ENCODE results near the gene TNFAIP8. TPM values are rescaled to one million over a fixed set of nuclear protein-coding genes. Genes with fewer than 3 reads are reported as not detected.

Gene TNFAIP8
- total RNA-seq, 1 experiment from 2014 or later: 16.4 TPM

- Histone ChIP-seq H3K79me2 (ENCODE audit: low read depth) (no peaks in the 10 kb centered on the region), H3K9me3 (ENCODE audit: insufficient read depth, low read depth) (no peaks in the 10 kb centered on the region), H3K27ac (no peak overlapping the region), H3K4me3 (no peak overlapping the region), H3K9me2 (ENCODE audit: insufficient read depth) (no peaks in the 10 kb centered on the region), H3K36me3 (ENCODE audit: low read depth) (no peaks in the 10 kb centered on the region), H3K27me3 (ENCODE audit: insufficient read depth, low read depth) (no peaks in the 10 kb centered on the region), H3K4me2 (no peak overlapping the region), H3F3A (ENCODE audit: insufficient read depth, low read depth) (no peaks in the 10 kb centered on the region), H3K4me1 (replicated peaks; ENCODE audit: insufficient read depth) (no peaks in the 10 kb centered on the region), H4K20me1 (ENCODE audit: insufficient read depth) (no peaks in the 10 kb centered on the region), H2AFZ (no peak overlapping the region)
- ChIA-PET POLR2A (ENCODE audit: unreplicated experiment) (no interaction called here), CTCF (no interaction called here)
- no peak for TF ChIP-seq CTCF (conservative IDR thresholded peaks at IDR 0.05)
- no peak for TF ChIP-seq EZH2 (IDR thresholded peaks at IDR 0.05; ENCODE audit: low read depth)
- no TSS peak for BruUV-seq (replicated peaks)
- intact Hi-C loops (cut with micrococcal nuclease; ENCODE audit: unreplicated experiment): no loop called here
- no peak for DNase-seq
Measured at GRCh38 chr5:119341452-119342349, 14.1 kb upstream of the TNFAIP8 start.

GRCh38 chr5:119342406-119342805, 13.4 kb upstream of the TNFAIP8 start:
- H3K4me2 ChIP-seq: no peak overlapping the region
- CTCF ChIA-PET: no interaction called here
- no peak for DNase-seq

GRCh38 chr5:119343052-119343451, 12.8 kb upstream of the TNFAIP8 start:
- H2AFZ ChIP-seq: no peak overlapping the region
- H3K9me2 ChIP-seq (ENCODE audit: insufficient read depth): no peaks in the 10 kb centered on the region
- no peak overlapping the region for H3K4me2 ChIP-seq
- no peaks in the 10 kb centered on the region for H3K36me3 ChIP-seq (ENCODE audit: low read depth)
- H3K9me3 ChIP-seq (ENCODE audit: insufficient read depth, low read depth): no peaks in the 10 kb centered on the region
- H3K4me3 ChIP-seq: no peak overlapping the region
- BruUV-seq (replicated peaks): no TSS peak
- no peaks in the 10 kb centered on the region for H3F3A ChIP-seq (ENCODE audit: insufficient read depth, low read depth)
- intact Hi-C loops (cut with micrococcal nuclease; ENCODE audit: unreplicated experiment): no loop called here
- TF ChIP-seq EZH2 (IDR thresholded peaks at IDR 0.05; ENCODE audit: low read depth): no peak
- TF ChIP-seq CTCF (conservative IDR thresholded peaks at IDR 0.05): no peak
- H4K20me1 ChIP-seq (ENCODE audit: insufficient read depth): no peaks in the 10 kb centered on the region
- H3K4me1 ChIP-seq (replicated peaks; ENCODE audit: insufficient read depth): peaks cover 11% of the 10 kb centered on the region; the same call in 1 of the 2 replicates
- H3K79me2 ChIP-seq (ENCODE audit: low read depth): no peaks in the 10 kb centered on the region
- no peaks in the 10 kb centered on the region for H3K27me3 ChIP-seq (ENCODE audit: insufficient read depth, low read depth)
- ChIA-PET CTCF (no interaction called here), POLR2A (ENCODE audit: unreplicated experiment) (interaction anchor here (0.6 kb wide), 1 partner anchor 272 kb away, joined by 3 read pairs; the partner anchor contains the start of gene DMXL1)
- H3K27ac ChIP-seq: no peak overlapping the region
- DNase-seq: no peak

More at GRCh38 chr5:119342406-119342805, 13.4 kb upstream of the TNFAIP8 start:
- no peaks in the 10 kb centered on the region for H3K79me2 ChIP-seq (ENCODE audit: low read depth)
- H3K4me3 ChIP-seq: no peak overlapping the region
- POLR2A ChIA-PET (ENCODE audit: unreplicated experiment): no interaction called here
- H3K36me3 ChIP-seq (ENCODE audit: low read depth): no peaks in the 10 kb centered on the region
- H3K9me3 ChIP-seq (ENCODE audit: insufficient read depth, low read depth): no peaks in the 10 kb centered on the region
- H2AFZ ChIP-seq: no peak overlapping the region
- no peaks in the 10 kb centered on the region for H3K9me2 ChIP-seq (ENCODE audit: insufficient read depth)
- TF ChIP-seq CTCF (conservative IDR thresholded peaks at IDR 0.05) (no peak), EZH2 (IDR thresholded peaks at IDR 0.05; ENCODE audit: low read depth) (no peak)
- intact Hi-C loops (cut with micrococcal nuclease; ENCODE audit: unreplicated experiment): no loop called here
- no peaks in the 10 kb centered on the region for H4K20me1 ChIP-seq (ENCODE audit: insufficient read depth)
- no peaks in the 10 kb centered on the region for H3F3A ChIP-seq (ENCODE audit: insufficient read depth, low read depth)
- H3K27ac ChIP-seq: no peak overlapping the region
- H3K4me1 ChIP-seq (replicated peaks; ENCODE audit: insufficient read depth): peaks cover 4% of the 10 kb centered on the region; the same call in 1 of the 2 replicates
- H3K27me3 ChIP-seq (ENCODE audit: insufficient read depth, low read depth): no peaks in the 10 kb centered on the region
- no TSS peak for BruUV-seq (replicated peaks)
